Pancreas (tissue), 10 donors: ENCODE measurements around the gene LYZL1. TPM values are rescaled to one million over a fixed set of nuclear protein-coding genes. Genes with fewer than 3 reads are reported as not detected.
A peak's percentile ranks its signal among the peaks of the same experiment; 100 is the strongest.
"Not testable (repeated sequence)": the region's sequence is repeated elsewhere in the genome, so short reads cannot be mapped to it uniquely, and the experiment has no call there.

ENCODE experiments used
- ATAC-seq, 4 donors: fragments of 200-7000 bp; cut with Tn5 transposase; one replicate each; pipeline versions ENCODE4 v1.8.0 to v1.9.1; 2020; ENCODE audit warnings: mild to moderate bottlenecking in 4 of 4, moderate library complexity in 4 of 4
- DNase-seq, 6 donors: peaks; one replicate each; pipeline ENCODE4 v3.0.0-alpha.2; 2020
- FAIRE-seq: peaks from 2 replicates; lab custom pipeline; 2012; peaks lifted over from hg19 to GRCh38; lab: Jason Lieb, UNC
- H3K27ac ChIP-seq, 4 donors: fragments of 200-600 bp; sonication (generic); 1 replicate in 3 of 4; 2 replicates in 1 of 4; pipeline versions ENCODE4 v1.5.0 to v1.8.0; 2020
- H3K27me3 ChIP-seq, 4 donors: fragments of 200-600 bp; one replicate each; pipeline ENCODE4 v1.8.0; 2021
- H3K36me3 ChIP-seq, 3 donors: fragments of 200-600 bp; sonication (generic) in 1 of 3; one replicate each; pipeline versions ENCODE4 v1.5.0 to v1.8.0; 2020 to 2021
- H3K4me1 ChIP-seq, 3 donors: fragments of 200-600 bp; one replicate each; pipeline ENCODE4 v1.8.0; 2021
- H3K4me3 ChIP-seq, 4 donors: fragments of 200-600 bp; sonication (generic) in 2 of 4; one replicate each; pipeline versions ENCODE4 v1.5.0 to v1.8.0; 2020 to 2021
- H3K9me3 ChIP-seq, 4 donors: fragments of 200-600 bp; one replicate each; pipeline ENCODE4 v1.8.0; 2021
- CTCF ChIP-seq, 4 donors: fragments of 200-600 bp; sonication (generic) in 3 of 4; IDR thresholded peaks; one replicate each; pipeline versions ENCODE4 v1.5.0 to v1.8.0; 2021; ENCODE audit warnings: antibody characterized with exemption in 4 of 4
- WGBS, 2 donors: extraction: QIAGEN DNeasy Blood & Tissue Kit; methylation state at CpG; one replicate each; pipeline ENCODE4 v1.1.7; 2013; 5-methylcytosine and 5-hydroxymethylcytosine counted together
- intact Hi-C, 3 donors: fragments of 100-400 bp; cut with DNase I; formaldehyde crosslinking; loops; one replicate each; pipeline versions ENCODE4 v1.11.1 to v1.14.2; 2022
- polyA plus RNA-seq, 2 donors: library from polyadenylated mRNA; stranded (reverse); fragments of 200-250 nt; gene quantifications; one replicate each; pipeline ENCODE4 v1.2.3, GENCODE V29; 2013
- total RNA-seq, 6 donors: library from RNA; stranded (reverse); fragmentation: NEBNext Ultra II Directional in 4 of 6; extraction: Animal tissue kit (Norgen Biotek cat#: 25700) in 4 of 6; gene quantifications; one replicate each; pipeline versions ENCODE4 v1.2.1 to v1.2.4, GENCODE V29; 2021 to 2023
- donor health status: healthy with polysubstance abuse.
- donor health status: DM: no; HTN: no; CAD: no; lungs with moderate emphysema.
- donor health status: DM: no; HTN: no; CAD: no.
- donor health status: control.
- donor health status: control.
- donor health status: Bipolar disorder and iron deficiency.
- donor health status: DM: yes; HTN: yes; CAD: no.
- donor health status: DM: no; HTN: no; CAD: no.
- donor health status: DM: no; HTN: no; CAD: no.
- donor health status: DM: yes; HTN: yes; CAD: no.

Gene LYZL1
- total and polyA plus RNA-seq, 8 donors: not detected

DNA sequence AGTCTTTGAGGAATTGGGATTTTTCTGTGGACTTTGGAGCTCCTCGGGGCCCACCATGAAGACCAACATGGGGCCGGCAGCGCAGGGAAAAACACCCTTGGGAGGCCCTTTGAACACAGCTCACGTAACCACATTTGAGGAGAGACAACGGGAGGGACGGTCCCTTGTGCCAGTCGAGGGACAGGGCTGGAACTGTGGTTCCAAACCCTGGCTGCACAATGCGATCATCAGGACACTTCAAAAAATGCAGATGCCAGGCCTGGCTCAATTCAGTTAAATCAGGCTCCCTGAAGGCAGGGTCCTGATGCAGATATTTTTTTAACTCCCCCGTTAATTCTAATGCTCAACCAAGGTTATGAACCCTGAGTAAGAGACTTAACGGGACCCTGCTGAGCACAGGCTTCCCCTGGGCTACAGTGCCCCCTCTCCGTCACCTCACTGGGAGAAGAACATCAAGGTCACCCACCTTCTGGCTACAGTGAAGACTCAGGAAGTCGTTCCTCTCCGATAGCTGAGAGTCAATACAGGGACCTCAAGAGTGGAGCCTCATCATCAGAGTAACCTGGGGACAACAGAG lies 30.4 kb downstream of the LYZL1 start:
- no peaks in the 10 kb centered on the region for H3K36me3 ChIP-seq
- no peak overlapping the region for H3K4me3 ChIP-seq
- FAIRE-seq (no peak), DNase-seq (no peak), ATAC-seq (no peak)
- WGBS, 2 donors: 72 to 81% methylated on average over 13 of the region's 13 CpGs
- H3K27me3 ChIP-seq: no peaks in the 10 kb centered on the region
- no peaks in the 10 kb centered on the region for H3K9me3 ChIP-seq
- no peak for TF ChIP-seq CTCF (IDR thresholded peaks at IDR 0.05)
- H3K27ac ChIP-seq: peak overlapping the region in 2 of 4 donors; percentile 46 to 67
- peaks cover 0 to 8% (median 5%) of the 10 kb centered on the region in 3 donors for H3K4me1 ChIP-seq
- intact Hi-C loops: no loop called here

- 79 to 85% methylated on average over 5 of the region's 5 CpGs for WGBS, 2 donors
- not testable (repeated sequence) for FAIRE-seq
Measured at GRCh38 chr10:29320680-29321121, 31.8 kb downstream of the LYZL1 start.

GRCh38 chr10:29321656-29322055 lies 32.8 kb downstream of the LYZL1 start:
- no peaks in the 10 kb centered on the region for H3K9me3 ChIP-seq
- no peak overlapping the region for H3K4me3 ChIP-seq
- H3K36me3 ChIP-seq: no peaks in the 10 kb centered on the region
- no peak for TF ChIP-seq CTCF (IDR thresholded peaks at IDR 0.05)
- H3K4me1 ChIP-seq: peaks cover 0 to 8% (median 5%) of the 10 kb centered on the region in 3 donors
- WGBS, 2 donors: 76 to 80% methylated on average over 8 of the region's 8 CpGs
- intact Hi-C loops: no loop called here
- H3K27me3 ChIP-seq: no peaks in the 10 kb centered on the region
- ATAC-seq (no peak), FAIRE-seq (no peak), DNase-seq (no peak)
- H3K27ac ChIP-seq: no peak overlapping the region

More at GRCh38 chr10:29320680-29321121, 31.8 kb downstream of the LYZL1 start:
- H3K4me1 ChIP-seq, DNase-seq, intact Hi-C loops, H3K27ac ChIP-seq, H3K9me3 ChIP-seq, H3K27me3 ChIP-seq, H3K36me3 ChIP-seq, ATAC-seq, H3K4me3 ChIP-seq: not testable (repeated sequence)

DNA sequence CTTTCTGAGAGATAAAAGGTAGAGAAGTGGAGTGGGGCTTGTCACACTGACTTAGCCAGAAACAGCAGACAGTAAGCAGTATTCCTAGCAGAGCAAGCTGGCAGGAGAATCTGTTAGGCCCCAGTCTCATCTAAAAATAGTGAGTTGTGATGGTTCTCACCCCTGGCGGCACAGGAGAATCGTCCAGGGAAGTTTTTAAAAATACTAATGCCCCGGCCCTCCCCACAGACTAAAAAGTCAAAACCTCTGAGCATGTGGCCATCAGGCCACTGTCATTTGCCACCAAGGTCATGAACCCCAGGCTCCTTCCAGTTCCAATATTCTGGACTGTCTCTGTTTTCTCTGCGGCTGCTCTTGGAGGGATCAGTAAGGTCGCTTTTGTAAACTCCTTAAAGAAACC lies 34.0 kb downstream of the LYZL1 start:
- no peak for ATAC-seq
- intact Hi-C loops: no loop called here

DNA sequence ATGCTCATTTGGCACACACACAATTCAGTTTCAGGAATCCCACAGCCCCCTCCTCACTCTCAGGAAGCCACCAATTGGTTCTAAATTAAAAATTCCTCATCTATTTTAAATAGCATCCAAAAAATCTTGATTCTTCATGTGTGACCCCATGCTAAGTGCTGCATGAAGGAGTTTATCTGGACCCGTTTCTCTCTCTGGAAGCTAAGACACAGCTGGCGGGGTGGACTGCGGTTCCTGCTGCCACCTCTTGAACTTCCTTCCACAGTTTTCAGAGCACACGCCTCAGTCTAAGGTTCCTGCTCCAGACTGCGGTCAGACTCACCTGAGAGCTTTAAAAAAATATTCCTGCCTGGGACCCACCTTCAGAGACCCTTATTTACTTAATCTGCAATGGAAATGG lies 34.5 kb downstream of the LYZL1 start:
- WGBS, 2 donors: 66 to 75% methylated on average over 5 of the region's 5 CpGs
- no peaks in the 10 kb centered on the region for H3K36me3 ChIP-seq
- no peak for ATAC-seq
- no peak for DNase-seq
- no peaks in the 10 kb centered on the region for H3K4me1 ChIP-seq
- no peak for FAIRE-seq
- intact Hi-C loops: no loop called here
- no peaks in the 10 kb centered on the region for H3K27me3 ChIP-seq
- no peaks in the 10 kb centered on the region for H3K9me3 ChIP-seq
- H3K27ac ChIP-seq: no peak overlapping the region
- H3K4me3 ChIP-seq: no peak overlapping the region
- TF ChIP-seq CTCF (IDR thresholded peaks at IDR 0.05): no peak

More for the DNA sequence above, 34.0 kb downstream of the LYZL1 start:
- H3K4me1 ChIP-seq: peaks cover 0 to 2% (median 2%) of the 10 kb centered on the region in 3 donors
- WGBS, 2 donors: 79 to 88% methylated on average over 5 of the region's 5 CpGs
- H3K36me3 ChIP-seq: no peaks in the 10 kb centered on the region
- no peaks in the 10 kb centered on the region for H3K27me3 ChIP-seq
- no peak for TF ChIP-seq CTCF (IDR thresholded peaks at IDR 0.05)
- DNase-seq (no peak), FAIRE-seq (no peak)
- no peak overlapping the region for H3K4me3 ChIP-seq
- no peak overlapping the region for H3K27ac ChIP-seq
- H3K9me3 ChIP-seq: no peaks in the 10 kb centered on the region
